Stimulated activated CD8-positive, alpha-beta memory T cell treated with anti-CD3 and anti-CD28 coated beads, Interleukin-7, amount 100 ng/mL, for 4 hours (primary cell): Measurements from ENCODE around the gene MEMO1.
"Not testable (repeated sequence)": the region's sequence is repeated elsewhere in the genome, so short reads cannot be mapped to it uniquely, and the experiment has no call there.

Experiments
- DNase-seq, 2 donors: peaks; one replicate each; pipeline ENCODE4 v3.0.0-alpha.2; 2020; ENCODE audit warnings: low read depth in 2 of 2

MEMO1 gene

DNA sequence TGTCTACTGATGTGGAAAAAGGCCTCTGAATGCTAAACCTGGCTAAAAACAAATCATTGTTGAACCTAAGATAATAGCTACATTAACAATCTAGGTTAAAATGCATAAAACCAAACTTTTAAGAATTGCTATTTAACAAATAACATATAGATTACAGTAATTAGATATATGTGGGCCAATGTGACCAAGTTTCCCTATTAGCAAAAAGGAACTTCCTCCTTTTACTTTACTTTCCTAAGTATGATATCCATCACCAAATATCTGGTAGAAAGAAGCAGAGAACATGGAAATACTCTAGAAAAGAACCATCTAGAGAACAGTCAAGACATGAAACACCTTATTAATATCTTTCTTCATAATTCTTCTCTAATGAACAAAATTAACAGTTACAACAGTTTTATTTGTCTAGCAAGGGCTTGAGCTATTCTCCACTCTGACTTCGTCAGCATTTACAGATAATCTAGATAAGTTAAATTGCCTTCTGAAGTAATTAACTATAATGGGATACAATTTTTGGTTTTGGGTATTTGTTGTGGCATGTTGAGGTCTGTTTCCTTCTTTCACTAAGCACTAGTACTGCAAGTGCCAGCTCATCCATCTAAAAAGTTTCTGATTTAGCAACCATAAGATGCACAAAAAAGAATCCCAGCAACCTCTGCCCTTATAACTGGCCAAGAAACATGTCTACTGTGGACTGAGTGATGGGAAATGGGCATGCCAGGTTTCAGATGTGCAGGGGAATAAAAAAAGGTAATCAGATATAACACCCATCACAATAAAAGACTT lies 53.3 kb downstream of the MEMO1 start:
- no peak for DNase-seq

- DNase-seq, result not testable (repeated sequence)
Measured at GRCh38 chr2:31956934-31957333, 53.9 kb downstream of the MEMO1 start.

DNA sequence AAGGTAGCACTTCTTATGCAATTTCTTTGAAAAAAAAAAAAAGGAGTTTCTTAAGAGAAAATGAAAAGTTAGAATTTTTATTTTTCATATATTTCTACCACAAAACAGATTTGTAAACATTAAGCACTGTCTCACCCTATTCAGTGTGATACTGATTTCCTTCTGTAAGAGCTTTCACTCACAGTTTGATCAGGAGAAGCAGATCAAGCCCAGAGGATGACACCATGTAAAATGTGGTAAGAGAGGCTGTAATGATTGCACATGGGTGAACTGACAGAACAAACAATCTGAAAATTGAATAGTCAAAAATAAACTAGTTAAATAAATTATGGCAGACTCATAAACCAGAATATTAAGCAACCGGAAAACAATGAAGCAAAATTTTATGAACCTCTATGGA lies 54.5 kb downstream of the MEMO1 start:
- no peak for DNase-seq

DNA sequence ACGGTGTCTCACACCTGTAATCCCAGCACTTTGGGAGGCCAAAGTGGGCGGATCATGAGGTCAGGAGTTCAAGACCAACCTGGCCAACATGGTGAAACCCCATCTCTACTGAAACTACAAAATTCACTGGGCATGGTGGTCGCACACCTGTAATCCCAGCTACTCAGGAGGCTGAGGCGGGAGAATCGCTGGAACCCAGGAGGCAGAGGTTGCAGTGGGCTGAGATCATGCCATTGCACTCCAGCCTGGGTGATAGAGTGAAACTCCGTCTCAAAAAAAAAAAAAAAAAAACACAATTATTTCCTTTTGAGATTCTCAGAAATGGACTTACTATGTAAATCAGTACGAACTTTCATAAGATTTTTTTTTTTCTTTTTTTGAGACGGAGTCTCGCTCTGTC lies 57.7 kb downstream of the MEMO1 start:
- not testable (repeated sequence) for DNase-seq

GRCh38 chr2:31950946-31951562 lies 59.8 kb downstream of the MEMO1 start:
- DNase-seq, result no peak

- DNase-seq, result no peak
Measured at GRCh38 chr2:31947871-31948270, 62.9 kb downstream of the MEMO1 start.

DNA sequence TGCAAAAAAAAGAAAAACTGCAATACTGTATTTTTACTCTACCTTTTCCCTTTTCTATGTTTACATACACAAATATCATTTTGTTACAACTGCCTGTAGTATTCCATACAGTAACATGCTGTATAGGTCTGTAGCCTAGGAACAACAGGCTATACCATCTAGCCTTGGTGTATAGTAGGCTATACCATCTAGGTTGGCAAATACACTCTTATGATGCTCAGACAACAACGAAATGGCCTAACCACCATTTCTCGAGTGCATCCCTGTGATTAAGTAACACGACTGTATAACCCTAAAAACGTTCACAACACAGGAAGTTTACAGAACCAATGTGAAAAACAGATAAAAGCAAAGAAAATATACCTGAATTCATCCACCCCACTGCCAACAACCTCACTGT lies 64.0 kb downstream of the MEMO1 start:
- DNase-seq, result no peak

DNA sequence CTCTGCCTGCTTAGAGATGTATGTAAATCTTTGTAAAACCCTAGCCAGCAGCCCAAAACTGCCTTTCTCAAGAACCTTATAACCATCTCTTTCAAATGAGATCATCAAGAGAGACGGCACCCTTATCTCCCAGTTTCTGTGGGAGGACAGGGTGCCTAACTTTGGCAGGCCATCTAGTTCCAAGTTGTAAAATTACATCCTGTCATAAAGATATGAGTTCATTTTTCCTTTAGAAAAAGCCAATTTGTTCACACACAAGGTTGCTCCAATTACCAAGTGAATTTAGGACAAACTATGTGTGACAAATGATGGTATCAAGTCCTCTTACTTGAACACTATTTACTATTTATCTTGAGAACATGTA lies 65.3 kb downstream of the MEMO1 start:
- DNase-seq, result no peak

DNA sequence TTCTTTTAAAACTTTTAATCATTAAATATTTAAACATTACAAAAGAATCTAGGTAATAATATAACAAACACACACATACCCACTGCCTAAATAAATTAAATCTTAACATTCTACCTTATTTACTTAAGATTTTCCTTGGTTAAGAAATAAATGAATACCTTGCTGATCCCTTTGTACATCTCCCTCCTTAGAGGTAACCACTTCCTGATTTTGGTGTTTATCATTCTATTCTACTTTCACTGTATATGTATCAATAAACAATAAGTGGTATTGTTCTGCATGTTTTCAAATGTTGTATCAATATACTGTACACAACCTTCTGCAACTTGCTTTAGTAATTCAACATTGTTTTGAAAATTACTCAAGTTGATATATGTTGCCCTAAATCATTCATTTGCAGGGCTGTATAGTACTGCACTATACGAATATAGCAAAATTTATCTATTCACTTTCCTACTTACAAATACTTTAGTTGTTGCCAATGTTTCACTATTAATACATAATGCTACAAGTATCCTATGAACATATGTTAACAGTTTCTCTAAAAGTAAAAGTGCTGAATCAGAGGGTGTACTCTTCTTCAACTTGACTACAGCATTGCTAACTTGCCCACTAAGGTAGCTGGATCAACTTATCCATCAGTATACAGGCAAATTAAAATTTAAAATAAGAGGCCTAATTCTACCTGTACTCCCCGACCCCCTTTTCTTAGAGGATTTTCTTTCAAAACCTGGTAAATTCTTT lies 65.8 kb downstream of the MEMO1 start:
- DNase-seq, result no peak

- no peak for DNase-seq
Measured at GRCh38 chr2:31943636-31944225, 67.1 kb downstream of the MEMO1 start.

DNA sequence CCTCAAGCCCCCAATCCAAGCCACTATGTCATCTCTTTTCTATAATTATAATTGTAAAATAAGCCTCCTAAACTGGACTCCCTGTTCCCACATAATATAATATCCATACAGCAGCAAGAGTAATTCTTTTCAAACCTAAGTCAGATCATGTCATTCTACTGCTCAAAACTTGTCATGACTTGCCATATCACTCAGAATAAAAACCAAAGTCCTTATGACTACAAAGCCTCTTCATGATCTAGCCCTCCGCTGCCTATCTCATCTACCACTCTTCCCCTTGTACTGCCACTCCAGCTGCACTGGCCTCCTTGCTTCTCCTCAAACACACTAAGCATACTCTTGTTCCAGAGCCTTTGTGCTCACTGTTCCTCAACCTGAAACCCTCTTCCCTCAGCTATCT lies 69.9 kb downstream of the MEMO1 start:
- DNase-seq, result no peak

- no peak for DNase-seq
Measured at GRCh38 chr2:31937741-31938140, 73.1 kb downstream of the MEMO1 start.

- DNase-seq, result no peak
Measured at GRCh38 chr2:31935370-31935769, 75.4 kb downstream of the MEMO1 start.

GRCh38 chr2:31933066-31933465 lies 77.7 kb downstream of the MEMO1 start:
- no peak for DNase-seq

DNA sequence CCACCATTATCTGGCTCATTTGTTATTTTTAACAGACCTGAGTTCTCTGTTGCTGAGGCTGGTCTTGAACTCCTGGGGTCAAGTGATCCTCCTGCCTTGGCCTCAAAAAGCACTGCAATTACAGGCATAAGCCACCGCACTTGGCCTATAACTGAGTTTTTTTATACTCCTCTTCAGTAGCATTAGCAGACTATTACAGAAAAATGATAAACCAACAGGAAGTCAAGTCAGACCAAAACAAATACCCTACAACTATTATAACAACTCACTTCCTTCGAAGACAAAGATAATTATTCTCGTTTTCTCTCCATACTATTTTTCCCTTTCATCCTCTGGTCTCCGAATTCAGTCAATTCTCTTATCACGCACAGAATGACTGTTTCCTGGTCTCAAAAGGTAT lies 78.2 kb downstream of the MEMO1 start:
- no peak for DNase-seq

- no peak for DNase-seq
Measured at GRCh38 chr2:31931916-31932315, 78.9 kb downstream of the MEMO1 start.

GRCh38 chr2:31925517-31925916 lies 85.3 kb downstream of the MEMO1 start:
- no peak for DNase-seq

DNA sequence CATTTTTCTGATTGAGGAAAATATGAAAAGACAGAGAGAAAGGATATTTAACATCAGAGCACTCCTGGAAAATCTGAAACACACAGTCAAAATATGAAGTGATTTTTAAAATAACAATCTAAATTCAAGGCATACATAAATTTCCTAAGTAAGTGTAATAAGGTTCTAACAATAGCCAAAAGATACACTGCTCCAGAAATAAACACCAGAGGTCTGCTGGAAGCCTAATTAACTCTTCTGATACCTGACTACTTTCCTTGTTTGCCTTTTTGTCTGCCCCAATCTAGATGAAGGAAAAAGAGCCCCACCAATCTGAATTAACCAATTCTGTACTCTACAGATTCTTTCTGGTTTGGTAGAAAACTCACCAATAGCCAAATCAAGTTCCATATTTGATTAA lies 87.1 kb downstream of the MEMO1 start:
- DNase-seq, result no peak

GRCh38 chr2:31922542-31923408 lies 88.0 kb downstream of the MEMO1 start:
- DNase-seq, result no peak

DNA sequence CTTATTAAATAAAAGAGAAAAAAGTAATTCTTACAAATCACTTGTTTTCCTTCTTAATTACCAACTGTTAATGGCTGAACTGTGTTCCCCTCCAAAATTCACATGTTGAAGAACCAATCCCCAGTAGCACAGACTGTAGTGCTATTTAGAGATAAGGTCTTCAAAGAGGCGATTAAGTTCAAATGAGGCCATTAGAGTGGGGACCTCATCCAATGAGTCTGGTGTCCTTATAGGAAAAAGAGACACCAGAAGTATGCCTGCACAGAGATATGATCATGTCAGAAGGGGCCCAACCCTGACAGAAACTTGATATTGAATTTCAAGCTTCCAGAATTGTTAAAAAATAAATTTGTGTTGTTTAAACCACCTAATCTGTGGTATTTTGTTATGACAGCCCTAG lies 89.8 kb downstream of the MEMO1 start:
- no peak for DNase-seq

DNA sequence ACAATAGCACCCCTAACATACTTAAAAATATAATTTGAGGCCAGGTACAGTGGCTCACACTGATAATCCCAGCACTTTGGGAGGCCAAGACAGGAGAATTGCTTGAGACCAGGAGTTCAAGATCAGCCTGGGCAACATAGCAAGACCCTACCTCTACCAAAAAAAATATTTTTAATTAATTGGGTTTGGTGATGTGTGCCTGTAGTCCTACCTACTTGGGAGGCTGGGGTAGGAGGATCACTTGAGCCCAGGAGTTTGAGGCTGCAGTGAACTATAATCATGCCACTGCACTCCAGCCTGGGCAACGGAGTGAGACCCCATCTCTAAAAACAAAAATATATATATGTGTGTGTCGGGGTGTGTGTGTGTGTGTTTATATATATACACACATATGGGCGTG lies 91.3 kb downstream of the MEMO1 start:
- no peak for DNase-seq

DNA sequence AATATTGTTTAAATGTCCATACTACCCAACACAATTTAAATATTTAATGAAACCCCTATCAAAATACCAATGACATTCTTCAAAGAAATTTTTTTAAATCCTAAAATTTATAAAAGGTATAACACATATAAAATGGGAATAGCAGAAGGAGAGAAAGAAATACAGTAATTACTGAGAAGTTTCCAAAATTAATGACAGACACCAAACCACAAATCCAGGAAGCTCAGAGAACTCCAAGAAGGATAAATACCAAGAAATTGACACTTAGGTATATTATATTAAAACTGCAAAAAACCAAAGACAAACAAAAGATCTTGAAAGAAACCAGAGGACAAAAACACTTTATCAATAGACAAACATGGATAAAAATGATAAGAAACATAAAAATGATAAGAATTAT lies 101.1 kb downstream of the MEMO1 start:
- DNase-seq, result no peak
